Panc1 (cell line): ENCODE results near the gene LDLRAD4. TPM values are rescaled to one million over a fixed set of nuclear protein-coding genes. Genes with fewer than 3 reads are reported as not detected.

Experiments
- ATAC-seq: fragments of 200-7000 bp; cut with Tn5 transposase; 2 replicates; pipeline ENCODE4 v1.9.1; 2020; ENCODE audit warnings: mild to moderate bottlenecking, moderate library complexity
- BruUV-seq: library from RNA; stranded (reverse); fragments of 400-500 nt; replicated peaks from 2 replicates; lab custom pipeline; 2021; lab: Mats Ljungman, UMichigan
- CTCF ChIA-PET: fragments of 300-600 bp; sonication (Branson Sonifier 250); formaldehyde crosslinking; loops from one replicate; lab custom pipeline; 2022; ENCODE audit warnings: antibody characterized with exemption; lab: Charles Lee
- POLR2A ChIA-PET: fragments of 300-600 bp; sonication (Branson Sonifier 250); formaldehyde crosslinking; loops from one replicate; lab custom pipeline; 2022; ENCODE audit warnings: antibody characterized with exemption; lab: Charles Lee
- DNase-seq: peaks from one replicate; pipeline ENCODE4 v3.0.0-alpha.2; 2010; ENCODE audit warnings: low read depth, low spot score
- H3K27ac ChIP-seq: 2 replicates; pipeline ENCODE4 v1.5.1; 2011; ENCODE audit warnings: mild to moderate bottlenecking, low read length, inconsistent platforms
- H3K27me3 ChIP-seq: fragments of 200-500 bp; sonication (Bioruptor generic); 2 replicates; pipeline ENCODE4 v1.6.0; 2014; ENCODE audit warnings: low read length, inconsistent platforms; ENCODE audit not compliant: control insufficient read depth, insufficient read depth
- H3K36me3 ChIP-seq: fragments of 200-500 bp; sonication (Bioruptor generic); 2 replicates; pipeline ENCODE4 v1.5.1; 2014; ENCODE audit warnings: inconsistent platforms, mild to moderate bottlenecking, low read length, moderate library complexity; ENCODE audit not compliant: control insufficient read depth, insufficient read depth
- H3K4me1 ChIP-seq: 2 replicates; pipeline ENCODE4 v1.5.1; 2011; ENCODE audit warnings: inconsistent platforms, mild to moderate bottlenecking, low read length, moderate library complexity; ENCODE audit not compliant: control insufficient read depth, insufficient read depth
- H3K4me3 ChIP-seq, 2 experiments: 2 replicates each; pipeline ENCODE4 v1.5.1; 2011 to 2012; ENCODE audit warnings: low read depth in 2 of 2, low read length in 2 of 2, mild to moderate bottlenecking in 2 of 2, inconsistent platforms in 1 of 2, moderate library complexity in 1 of 2
- H3K9me3 ChIP-seq: fragments of 200-500 bp; sonication (Bioruptor generic); 2 replicates; pipeline ENCODE4 v1.5.1; 2014; ENCODE audit warnings: low read depth, mild to moderate bottlenecking, inconsistent platforms, low read length, moderate library complexity; ENCODE audit not compliant: control insufficient read depth, insufficient read depth
- POLR2AphosphoS5 ChIP-seq: IDR thresholded peaks from 2 replicates; pipeline ENCODE4 v1.6.1; 2012; ENCODE audit warnings: mild to moderate bottlenecking, low read depth, low read length, moderate library complexity
- SIN3A ChIP-seq: IDR thresholded peaks from 2 replicates; pipeline ENCODE4 v1.6.1; 2012; ENCODE audit warnings: low read depth, mild to moderate bottlenecking, low read length, moderate library complexity, borderline replicate concordance; ENCODE audit not compliant: insufficient read depth
- TCF7L2 ChIP-seq: IDR thresholded peaks from 2 replicates; pipeline ENCODE4 v1.6.1; 2011; ENCODE audit warnings: mild to moderate bottlenecking, low read depth, low read length, inconsistent platforms
- in situ Hi-C: cut with HindIII; loops from 2 replicates; pipeline ENCODE4 v1.10.0; 2016; ENCODE audit warnings: low sequenced_read_pairs, low pct_unique_long_range_greater_than_20kb
- intact Hi-C: fragments of 100-400 bp; cut with micrococcal nuclease; formaldehyde crosslinking; loops from one replicate; pipeline ENCODE4 v1.10.0; 2022; ENCODE audit not compliant: unreplicated experiment
- total RNA-seq: library from RNA; stranded (reverse); gene quantifications from one replicate; pipeline ENCODE4 v1.2.1, GENCODE V29; 2021; ENCODE audit not compliant: unreplicated experiment
- TF ChIP-seq, protein P1 (sequence below): fragments of 450-650 bp; IDR thresholded peaks from 2 replicates; pipeline ENCODE4 v1.5.1; 2017; ENCODE audit warnings: mild to moderate bottlenecking
- TF ChIP-seq, protein P2 (sequence below), 2 experiments: IDR thresholded peaks; 2 replicates each; pipeline ENCODE4 v1.6.1; 2011 to 2012; ENCODE audit warnings: low read depth in 2 of 2, control low read depth in 1 of 2, low read length in 1 of 2, mild to moderate bottlenecking in 1 of 2, moderate library complexity in 1 of 2; ENCODE audit not compliant: insufficient read depth in 1 of 2

LDLRAD4 gene
- total RNA-seq, 1 experiment from 2014 or later: 0.28 TPM

DNA sequence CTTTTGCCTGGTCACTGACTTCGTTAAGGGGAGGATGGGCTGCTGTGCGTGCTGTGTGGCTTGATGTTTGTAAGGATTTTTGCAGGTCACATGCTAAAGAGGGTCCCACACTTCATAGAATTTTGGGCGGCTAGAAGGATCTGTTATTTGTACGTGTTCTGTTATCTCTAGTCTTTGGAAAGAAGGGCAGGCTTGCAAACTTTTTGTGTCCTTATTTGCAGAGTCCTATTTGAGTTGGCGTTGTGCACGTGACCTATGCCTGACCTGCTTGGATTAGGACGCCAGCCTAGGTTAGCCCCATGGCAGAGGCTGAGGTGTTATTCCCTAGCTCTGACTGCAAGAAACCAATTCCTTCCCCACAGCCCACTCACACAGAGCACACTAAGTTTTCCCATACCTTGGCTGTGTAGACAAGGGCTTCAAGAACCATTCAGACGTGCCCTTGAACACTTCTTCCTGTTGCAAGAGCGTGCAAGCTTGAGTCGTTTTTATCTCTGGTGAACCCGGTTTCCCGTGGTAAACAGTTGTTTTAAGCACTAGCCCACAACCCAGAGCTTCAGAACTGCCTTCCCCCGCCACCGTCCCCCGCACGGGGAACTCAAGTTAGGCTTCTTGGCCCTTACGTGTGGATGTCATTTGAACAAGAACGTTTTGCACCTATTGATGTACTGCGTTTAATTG is 94.6 kb downstream of the LDLRAD4 start:
- no peaks in the 10 kb centered on the region for H3K36me3 ChIP-seq
- no peaks in the 10 kb centered on the region for H3K4me1 ChIP-seq
- H3K27ac ChIP-seq: no peak overlapping the region
- no peaks in the 10 kb centered on the region for H3K27me3 ChIP-seq
- DNase-seq (no peak), ATAC-seq (no peak)
- POLR2A ChIA-PET: interaction anchor here (0.6 kb wide), 1 partner anchor 678 kb away, joined by 7 read pairs; no protein-coding TSS in a partner anchor
- H3K9me3 ChIP-seq: no peaks in the 10 kb centered on the region
- in situ Hi-C loops (no loop called here), intact Hi-C loops (no loop called here)
- BruUV-seq: no TSS peak
- TF ChIP-seq TCF7L2: no peak
- H3K4me3 ChIP-seq: no peak overlapping the region
- CTCF ChIA-PET: no interaction called here

DNA sequence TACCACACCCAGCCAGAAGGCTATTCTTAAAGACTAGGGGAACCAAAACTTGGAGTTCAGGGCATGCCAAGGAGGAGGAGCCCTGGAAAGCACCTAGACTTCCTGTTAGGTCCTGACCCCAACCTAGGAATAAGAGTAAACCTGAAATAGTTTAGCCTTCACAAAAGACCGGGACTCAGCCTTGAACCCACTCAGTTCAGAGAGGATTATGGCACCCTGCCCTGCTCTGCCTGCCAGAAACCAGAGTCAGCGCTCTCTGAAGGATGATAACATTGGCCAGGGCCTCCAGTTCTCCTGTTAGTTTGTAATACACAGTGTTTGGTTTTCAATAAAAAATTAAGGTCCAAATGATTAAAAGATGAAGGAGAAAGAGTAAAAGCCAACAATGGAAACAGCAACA is 96.4 kb downstream of the LDLRAD4 start:
- ChIA-PET POLR2A (no interaction called here), CTCF (no interaction called here)
- H3K9me3 ChIP-seq: no peaks in the 10 kb centered on the region
- in situ Hi-C loops (no loop called here), intact Hi-C loops (no loop called here)
- DNase-seq (no peak), ATAC-seq (no peak)
- TF ChIP-seq POLR2AphosphoS5: no peak
- TF ChIP-seq SIN3A: no peak
- TF ChIP-seq, protein P1, sequence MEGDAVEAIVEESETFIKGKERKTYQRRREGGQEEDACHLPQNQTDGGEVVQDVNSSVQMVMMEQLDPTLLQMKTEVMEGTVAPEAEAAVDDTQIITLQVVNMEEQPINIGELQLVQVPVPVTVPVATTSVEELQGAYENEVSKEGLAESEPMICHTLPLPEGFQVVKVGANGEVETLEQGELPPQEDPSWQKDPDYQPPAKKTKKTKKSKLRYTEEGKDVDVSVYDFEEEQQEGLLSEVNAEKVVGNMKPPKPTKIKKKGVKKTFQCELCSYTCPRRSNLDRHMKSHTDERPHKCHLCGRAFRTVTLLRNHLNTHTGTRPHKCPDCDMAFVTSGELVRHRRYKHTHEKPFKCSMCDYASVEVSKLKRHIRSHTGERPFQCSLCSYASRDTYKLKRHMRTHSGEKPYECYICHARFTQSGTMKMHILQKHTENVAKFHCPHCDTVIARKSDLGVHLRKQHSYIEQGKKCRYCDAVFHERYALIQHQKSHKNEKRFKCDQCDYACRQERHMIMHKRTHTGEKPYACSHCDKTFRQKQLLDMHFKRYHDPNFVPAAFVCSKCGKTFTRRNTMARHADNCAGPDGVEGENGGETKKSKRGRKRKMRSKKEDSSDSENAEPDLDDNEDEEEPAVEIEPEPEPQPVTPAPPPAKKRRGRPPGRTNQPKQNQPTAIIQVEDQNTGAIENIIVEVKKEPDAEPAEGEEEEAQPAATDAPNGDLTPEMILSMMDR: no peak
- TF ChIP-seq TCF7L2: no peak
- TF ChIP-seq, protein P2, sequence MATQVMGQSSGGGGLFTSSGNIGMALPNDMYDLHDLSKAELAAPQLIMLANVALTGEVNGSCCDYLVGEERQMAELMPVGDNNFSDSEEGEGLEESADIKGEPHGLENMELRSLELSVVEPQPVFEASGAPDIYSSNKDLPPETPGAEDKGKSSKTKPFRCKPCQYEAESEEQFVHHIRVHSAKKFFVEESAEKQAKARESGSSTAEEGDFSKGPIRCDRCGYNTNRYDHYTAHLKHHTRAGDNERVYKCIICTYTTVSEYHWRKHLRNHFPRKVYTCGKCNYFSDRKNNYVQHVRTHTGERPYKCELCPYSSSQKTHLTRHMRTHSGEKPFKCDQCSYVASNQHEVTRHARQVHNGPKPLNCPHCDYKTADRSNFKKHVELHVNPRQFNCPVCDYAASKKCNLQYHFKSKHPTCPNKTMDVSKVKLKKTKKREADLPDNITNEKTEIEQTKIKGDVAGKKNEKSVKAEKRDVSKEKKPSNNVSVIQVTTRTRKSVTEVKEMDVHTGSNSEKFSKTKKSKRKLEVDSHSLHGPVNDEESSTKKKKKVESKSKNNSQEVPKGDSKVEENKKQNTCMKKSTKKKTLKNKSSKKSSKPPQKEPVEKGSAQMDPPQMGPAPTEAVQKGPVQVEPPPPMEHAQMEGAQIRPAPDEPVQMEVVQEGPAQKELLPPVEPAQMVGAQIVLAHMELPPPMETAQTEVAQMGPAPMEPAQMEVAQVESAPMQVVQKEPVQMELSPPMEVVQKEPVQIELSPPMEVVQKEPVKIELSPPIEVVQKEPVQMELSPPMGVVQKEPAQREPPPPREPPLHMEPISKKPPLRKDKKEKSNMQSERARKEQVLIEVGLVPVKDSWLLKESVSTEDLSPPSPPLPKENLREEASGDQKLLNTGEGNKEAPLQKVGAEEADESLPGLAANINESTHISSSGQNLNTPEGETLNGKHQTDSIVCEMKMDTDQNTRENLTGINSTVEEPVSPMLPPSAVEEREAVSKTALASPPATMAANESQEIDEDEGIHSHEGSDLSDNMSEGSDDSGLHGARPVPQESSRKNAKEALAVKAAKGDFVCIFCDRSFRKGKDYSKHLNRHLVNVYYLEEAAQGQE (IDR thresholded peaks at IDR 0.05; ENCODE audit: insufficient read depth in 1 of 2, low read depth in 2 of 2, low read length in 1 of 2): no peak
- no peaks in the 10 kb centered on the region for H3K27me3 ChIP-seq
- no peaks in the 10 kb centered on the region for H3K36me3 ChIP-seq
- no peaks in the 10 kb centered on the region for H3K4me1 ChIP-seq
- no TSS peak for BruUV-seq
- H3K4me3 ChIP-seq: no peak overlapping the region
- H3K27ac ChIP-seq: no peak overlapping the region

DNA sequence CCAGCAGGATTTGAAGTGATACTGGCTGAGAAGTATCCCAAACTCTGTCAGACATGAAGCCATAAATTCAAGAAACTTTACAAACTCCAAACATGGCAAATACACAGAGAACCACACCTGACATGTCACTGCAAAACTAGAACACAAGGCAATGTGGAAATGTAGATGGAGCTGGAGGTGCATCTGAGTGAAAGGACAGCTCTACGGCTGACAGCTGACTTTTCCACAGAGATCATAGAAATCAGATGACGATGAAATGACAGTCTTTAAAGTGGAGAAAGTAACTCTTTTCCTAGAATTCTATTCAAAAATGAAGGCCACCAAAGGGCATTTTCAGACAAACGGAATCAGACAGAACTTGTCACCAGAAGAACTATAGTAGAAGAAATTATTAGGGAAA is 97.5 kb downstream of the LDLRAD4 start:
- in situ Hi-C loops (no loop called here), intact Hi-C loops (no loop called here)
- DNase-seq (no peak), ATAC-seq (no peak)
- ChIA-PET POLR2A (no interaction called here), CTCF (no interaction called here)
- TF ChIP-seq, protein P1: no peak
- TF ChIP-seq POLR2AphosphoS5: no peak
- no peak for TF ChIP-seq SIN3A
- TF ChIP-seq TCF7L2: no peak
- TF ChIP-seq, protein P2 (IDR thresholded peaks at IDR 0.05; ENCODE audit: insufficient read depth in 1 of 2, low read depth in 2 of 2, low read length in 1 of 2): no peak
- no TSS peak for BruUV-seq
- H3K36me3 ChIP-seq: no peaks in the 10 kb centered on the region
- H3K27me3 ChIP-seq: no peaks in the 10 kb centered on the region
- no peak overlapping the region for H3K27ac ChIP-seq
- H3K9me3 ChIP-seq: no peaks in the 10 kb centered on the region
- H3K4me1 ChIP-seq: no peaks in the 10 kb centered on the region
- H3K4me3 ChIP-seq: no peak overlapping the region
